GM18519 (cell line): Measurements from ENCODE around the gene FGFR3.
"Not testable (repeated sequence)": the region's sequence is repeated elsewhere in the genome, so short reads cannot be mapped to it uniquely, and the experiment has no call there.

ENCODE experiments used
- ATAC-seq: cut with Tn5 transposase; IDR thresholded peaks from one replicate; pipeline ENCODE4 v1.9.1; 2021; ENCODE audit warnings: mild to moderate bottlenecking, moderate library complexity; ENCODE audit not compliant: unreplicated experiment, low FRiP score

The FGFR3 gene

DNA sequence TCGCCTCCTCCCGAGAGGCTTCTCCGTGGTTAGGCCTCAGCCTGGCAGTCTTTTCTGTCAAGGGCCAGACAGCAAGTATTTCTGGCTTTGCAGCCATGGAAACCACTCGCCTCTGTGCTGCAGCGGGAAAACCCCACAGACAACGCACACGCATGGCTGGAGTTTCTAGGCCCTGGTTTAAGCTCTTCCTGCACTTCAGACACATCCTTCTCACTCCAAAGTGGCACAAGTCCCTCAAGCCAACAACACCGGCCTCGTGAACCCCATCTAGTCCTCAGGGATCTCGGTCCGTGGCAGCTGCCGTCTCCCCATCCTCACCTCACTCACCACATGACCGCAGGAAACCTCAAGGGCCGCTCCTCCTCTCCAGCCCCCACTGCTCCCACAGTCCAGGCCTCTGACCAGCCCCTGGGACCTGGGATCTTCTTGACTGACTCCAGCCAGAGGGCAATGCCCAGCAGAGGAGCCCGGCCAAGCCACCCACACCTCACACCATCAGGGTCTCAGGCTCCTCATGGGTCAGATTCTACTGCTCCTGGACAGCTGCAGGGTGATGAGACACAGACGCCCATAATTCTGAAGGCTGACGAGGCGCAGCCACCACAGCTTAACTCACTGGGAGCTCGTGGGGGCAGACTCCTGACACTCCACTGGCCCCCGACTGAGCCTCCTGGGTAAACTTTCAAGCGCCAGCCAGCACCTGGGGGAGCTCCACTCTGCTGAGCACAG lies 41.1 kb downstream of the FGFR3 start:
- ATAC-seq: peak; percentile 60

DNA sequence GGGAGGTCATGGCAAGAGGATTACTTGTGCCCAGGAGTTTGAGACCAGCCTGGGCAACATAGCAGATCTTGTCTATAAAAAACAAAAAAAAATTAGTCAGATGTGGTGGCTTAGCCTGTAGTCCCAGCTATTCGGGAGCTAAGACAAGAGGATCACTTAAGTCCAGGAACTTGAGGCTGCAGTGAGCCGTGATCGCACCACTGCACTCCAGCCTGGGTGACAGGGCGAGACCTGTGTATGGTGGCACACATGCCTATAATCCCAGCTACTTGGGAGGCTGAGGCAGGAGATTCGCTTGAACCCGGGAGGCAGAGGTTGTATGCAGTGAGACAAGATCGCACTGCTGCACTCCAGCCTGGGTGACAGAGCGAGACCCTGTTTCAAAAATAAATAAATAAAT lies 42.7 kb downstream of the FGFR3 start:
- not testable (repeated sequence) for ATAC-seq

DNA sequence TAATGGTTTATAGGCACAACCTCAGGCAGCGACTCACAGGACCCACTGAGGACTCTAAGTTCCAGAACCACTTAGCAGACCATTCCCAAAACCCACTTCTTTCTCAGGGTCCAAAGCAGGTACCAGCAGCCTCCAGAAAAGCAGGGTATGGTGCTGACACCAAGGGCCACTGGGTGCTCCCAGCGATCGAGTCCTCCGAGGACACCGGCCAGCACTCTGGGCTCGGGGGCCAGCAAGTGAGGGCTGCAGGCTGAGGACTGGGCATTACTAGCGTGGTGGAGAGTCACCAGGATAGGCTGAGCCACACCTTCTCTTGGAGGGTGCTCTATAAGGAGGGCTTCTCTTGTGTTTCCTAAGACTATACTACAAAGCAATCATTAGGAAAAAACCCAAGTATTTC lies 43.6 kb downstream of the FGFR3 start:
- no peak for ATAC-seq

DNA sequence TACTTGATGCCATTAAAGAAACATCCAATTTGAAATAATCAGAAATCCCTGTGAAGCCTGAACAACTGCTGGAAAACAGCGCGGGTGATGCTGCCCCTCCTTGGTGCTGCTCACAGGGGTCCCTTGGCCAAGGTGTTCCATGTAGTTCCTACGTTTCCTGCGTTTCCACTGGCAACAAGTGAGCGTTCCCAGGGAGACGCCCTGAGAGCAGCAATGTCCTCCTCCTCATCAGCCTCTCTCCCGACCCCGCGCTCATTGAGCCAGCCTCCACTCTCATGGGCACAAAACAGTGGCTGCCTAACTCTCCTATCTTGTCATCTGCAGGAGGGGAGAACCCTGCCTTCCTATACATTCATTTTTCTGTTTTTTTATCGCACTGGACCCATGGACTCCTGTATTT lies 44.0 kb downstream of the FGFR3 start:
- no peak for ATAC-seq

DNA sequence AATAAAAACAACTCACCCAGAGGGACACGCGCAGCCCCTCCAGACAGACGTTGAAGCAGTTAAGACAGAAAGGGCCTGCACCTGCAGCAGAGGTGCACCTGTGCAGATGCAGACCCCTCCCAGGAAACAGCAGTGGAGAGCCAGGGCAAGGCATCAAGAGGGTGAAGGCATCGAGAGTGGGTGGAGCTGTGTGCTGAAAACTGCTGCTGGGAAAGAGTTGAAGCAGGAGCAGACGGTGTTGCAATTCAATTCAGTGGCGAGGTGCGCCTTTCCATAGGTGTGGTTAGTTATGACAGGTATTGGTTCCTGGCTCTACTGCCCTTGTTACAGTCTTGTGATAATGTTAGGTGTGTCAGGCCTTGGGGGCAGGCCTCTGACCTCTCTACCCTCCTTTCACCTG lies 46.2 kb downstream of the FGFR3 start:
- no peak for ATAC-seq

DNA sequence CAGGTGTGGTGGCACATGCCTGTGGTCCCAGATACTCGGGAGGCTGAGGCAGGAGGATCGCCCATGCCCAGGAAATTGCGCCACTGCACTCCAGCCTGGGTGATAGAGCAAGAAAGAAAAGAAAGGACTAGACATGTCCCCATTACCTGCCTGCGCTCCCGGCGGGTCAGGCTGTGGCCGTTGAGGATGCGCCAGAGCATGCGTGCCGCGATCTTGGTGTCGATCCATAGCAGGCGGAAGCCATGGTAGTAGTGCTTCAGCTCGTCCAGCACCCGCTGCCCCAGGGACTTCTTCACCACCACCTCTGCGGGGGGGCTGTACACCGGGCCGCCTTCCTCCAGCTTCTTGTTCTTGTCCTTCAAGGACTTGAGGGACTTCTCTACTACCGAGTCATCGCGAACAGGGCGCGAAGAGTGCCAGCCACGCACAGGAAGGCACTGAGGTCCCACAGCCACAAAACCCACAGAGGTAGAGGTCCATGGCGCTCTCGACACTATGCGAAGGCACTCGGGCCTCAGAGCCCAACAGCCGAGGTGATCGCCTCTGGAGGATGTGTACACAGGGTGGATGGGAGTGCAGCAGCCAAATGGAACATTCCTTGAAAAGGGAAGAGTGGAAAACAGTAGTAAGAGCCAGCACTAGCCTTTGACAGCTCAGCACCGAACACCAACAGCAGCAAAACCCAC lies 48.3 kb downstream of the FGFR3 start:
- no peak for ATAC-seq

DNA sequence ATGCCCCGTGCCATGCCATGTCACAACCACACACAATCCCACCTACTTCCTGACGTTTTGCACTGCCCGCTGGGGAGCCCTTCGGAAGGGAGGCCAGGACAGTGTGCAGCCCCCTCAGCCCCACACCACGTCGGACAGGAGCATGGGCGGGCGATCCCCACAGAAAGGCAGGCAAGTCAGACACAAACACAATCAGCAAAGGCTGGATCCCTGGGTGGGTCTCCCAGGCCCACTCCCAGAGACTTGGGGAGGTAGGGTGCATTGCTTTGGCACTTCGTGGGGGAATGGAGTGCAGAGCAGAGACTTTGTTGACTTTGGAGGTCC lies 48.8 kb downstream of the FGFR3 start:
- no peak for ATAC-seq

DNA sequence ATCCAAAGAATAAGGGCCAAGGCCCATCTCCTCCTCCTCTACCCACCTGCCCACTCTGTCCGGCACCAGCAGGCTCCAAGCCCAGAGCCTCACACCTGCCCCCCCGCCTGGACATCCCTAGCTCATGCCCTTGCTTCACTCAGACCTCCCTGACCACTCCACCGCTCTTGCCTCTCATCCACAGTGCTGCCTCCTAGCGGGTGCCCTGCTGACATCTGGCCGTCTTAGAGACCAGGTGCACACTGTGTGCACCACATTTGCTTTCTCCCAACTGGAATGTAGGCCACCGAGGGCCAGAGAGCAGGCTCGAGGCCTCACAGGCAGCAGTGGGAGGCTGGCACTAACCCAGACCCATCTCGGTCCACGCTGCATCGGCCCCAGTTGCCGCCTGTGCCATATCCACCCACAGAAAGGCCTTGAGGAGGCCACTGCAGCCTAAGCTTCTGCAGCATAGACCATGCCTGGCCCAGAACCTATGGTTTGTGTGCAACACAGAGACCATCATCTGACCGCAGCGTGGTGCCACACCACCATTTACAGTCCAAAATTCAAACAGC lies 49.3 kb downstream of the FGFR3 start:
- no peak for ATAC-seq

DNA sequence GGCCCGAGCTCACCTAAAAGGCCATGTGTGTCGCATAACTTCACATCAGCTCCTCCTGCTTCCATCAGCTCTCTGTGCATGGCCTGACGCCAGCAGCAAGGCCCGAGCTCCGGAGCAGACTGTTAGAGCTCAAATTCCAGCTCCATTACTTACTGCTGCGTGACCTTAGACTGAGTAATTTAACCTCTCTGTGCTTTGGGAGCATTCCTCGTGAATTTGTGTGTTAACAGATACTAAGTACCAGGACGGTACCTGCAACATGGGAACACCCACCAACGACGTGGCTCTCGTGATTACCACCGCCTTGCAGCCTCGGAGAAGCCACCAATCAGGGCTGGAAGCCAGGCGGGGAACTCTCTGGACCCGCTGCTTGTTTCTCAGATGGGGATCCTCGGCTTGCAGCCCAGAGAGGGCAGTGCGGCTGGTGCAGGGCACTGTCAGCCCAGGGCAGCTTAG lies 49.9 kb downstream of the FGFR3 start:
- no peak for ATAC-seq

DNA sequence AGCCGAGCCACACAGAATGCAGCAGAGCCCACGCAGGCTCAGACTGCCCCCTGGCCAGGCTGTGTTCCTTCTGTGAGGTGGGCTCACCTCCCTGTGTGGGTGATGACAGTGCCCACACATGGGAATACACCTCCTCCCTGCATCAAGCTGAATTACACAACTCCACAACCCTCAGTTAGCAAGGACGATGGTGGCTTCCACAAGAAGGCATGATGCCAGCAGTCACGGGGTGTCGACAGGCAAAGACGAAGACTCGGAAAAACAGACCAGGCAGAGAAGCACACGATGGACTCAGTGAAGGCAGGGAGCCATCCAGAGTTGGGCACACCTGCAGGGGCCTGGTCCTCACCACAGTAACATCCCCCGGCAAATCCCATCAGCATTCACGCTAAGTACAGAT lies 50.8 kb downstream of the FGFR3 start:
- no peak for ATAC-seq

DNA sequence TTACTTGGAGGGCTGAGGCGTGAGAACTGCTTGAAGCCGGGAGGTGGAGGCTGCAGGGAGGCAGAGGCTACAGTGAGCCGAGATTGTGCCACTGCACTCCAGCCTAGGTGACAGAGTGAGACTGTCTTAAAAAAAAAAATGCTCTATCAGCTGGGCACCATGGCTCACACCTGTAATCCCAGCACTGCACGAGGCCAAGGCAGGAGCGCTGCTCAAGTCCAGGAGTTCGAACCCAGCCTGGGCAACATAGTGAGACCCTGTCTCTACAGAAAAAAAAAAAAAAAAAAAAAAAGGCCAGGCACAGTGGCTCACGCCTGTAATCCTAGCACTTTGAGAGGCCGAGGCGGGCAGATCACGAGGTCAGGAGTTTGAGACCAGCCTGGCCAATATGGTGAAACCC lies 51.5 kb downstream of the FGFR3 start:
- ATAC-seq: not testable (repeated sequence)

DNA sequence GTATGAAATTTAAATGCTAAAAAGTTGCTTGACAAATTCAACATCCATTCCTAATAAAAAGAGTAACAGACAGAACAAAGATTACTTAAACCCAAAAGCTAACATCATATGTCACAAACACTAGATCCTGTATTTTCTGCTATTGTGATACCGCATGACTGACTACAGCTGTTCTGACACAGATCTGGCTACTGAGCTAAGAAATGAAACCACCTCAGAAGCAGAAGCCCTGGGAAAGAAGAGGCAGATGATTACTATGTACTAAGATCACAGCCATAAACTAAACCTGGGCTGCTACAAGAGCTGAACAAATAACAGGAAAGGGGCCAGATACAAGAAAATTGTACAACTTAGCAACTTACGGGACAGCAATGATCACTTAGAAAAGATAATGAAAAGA lies 53.5 kb downstream of the FGFR3 start:
- ATAC-seq: no peak

DNA sequence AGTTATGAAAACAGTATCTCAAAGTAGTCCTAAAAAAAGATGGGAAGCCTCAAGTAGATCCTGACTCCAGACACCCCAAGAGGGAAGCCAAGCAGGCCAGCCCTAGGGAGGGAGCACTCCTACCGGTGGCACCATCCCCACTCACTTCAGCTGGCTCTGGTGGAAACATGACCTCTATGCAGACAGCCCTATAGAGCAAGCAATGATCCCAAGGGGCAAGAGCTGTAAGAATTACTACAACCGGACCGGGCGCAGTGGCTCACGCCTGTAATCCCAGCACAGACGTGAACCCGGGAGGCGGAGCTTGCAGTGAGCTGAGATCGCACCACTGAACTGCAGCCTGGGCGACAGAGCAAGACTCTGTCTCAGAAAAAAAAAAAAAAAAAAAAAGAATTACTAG lies 57.2 kb downstream of the FGFR3 start:
- no peak for ATAC-seq

DNA sequence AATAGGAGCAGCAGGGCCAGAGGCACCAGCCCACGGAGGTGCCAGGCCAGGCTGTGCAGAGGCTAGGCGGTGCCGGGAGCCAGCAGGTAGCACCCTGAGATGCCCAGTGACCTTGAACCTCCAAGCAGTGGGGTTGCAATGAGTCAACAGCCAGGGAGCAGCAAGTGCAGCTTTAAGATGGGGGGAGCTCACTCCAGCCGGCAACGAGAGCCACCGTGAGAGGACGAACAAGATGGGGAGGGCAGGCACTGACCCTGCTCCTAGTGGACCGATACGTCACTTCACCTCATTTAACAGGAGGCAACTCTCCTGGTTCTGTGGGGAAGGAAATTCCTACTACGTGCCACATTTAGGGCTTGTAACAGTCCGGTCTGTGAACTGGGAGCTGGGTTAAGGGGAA lies 58.1 kb downstream of the FGFR3 start:
- no peak for ATAC-seq

DNA sequence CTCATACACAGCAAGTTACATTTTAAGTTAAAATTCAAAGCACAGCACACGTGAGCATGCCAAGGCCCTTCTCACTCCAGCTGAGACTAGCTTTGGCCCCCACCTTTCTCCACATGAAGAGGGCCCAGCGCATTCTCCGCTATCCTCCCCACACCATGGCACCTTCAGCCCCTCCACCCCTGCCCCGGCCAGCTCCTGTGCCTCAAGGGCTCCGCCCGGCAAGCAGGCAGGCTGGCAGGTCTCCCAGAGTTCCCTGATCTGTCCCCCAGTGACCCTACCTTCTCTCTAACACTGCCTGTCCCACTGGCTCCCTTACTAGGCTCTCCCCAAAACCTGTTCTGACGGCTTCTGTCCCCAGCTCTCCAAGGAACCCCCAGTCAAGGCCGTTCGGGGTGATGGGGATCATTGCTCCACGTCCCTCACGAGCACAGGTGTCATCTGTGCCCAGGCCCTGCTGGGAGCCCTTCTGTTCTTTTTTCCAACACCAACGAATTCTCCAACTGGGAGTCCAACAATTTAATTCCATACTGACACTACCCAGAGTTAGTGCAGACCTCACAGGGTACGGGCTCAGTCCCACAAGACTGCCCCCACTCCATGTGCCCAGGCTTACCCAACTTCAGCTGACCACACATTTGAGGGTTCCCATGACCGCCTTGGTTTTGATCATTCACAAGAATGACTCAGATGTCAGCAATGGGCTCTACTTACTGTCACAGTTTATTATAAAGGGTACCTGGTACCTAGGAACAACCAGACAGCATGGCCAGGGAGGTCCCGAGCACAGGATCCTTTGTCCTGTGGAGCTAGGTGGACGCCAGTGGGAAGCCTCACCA lies 58.7 kb downstream of the FGFR3 start:
- ATAC-seq: no peak

DNA sequence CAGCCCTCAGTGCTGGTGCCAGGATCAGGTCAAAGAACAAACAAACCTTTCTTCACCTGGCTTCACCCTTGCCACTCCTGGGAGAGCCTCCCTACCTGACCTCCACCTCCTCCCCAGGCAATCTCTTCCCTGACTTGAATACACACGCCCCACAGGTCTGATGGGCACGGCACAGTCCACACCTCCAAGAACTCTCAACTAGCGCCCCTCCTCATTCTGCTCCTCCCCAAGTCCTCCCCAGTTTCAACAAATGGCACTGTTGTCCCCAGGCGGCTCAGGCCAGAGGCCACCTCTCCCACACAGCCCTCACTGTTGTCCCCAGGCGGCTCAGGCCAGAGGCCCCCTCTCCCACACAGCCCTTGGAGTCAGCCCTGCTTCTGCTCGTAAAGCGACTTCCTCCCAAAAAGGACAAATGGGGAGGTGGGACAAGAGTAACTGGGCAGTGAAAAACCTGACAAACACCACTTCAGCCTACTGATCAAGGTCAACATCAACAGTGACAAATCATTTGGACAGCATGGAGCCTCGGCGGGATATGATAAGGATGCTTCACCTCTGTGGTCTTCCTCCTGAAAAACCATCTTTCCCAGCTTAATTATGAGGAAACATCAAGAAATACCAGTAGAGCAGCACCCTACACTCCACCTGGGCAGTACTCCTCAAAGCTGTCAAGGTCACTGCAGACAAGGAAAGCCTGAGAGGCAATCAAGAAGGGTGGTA lies 60.0 kb downstream of the FGFR3 start:
- no peak for ATAC-seq

DNA sequence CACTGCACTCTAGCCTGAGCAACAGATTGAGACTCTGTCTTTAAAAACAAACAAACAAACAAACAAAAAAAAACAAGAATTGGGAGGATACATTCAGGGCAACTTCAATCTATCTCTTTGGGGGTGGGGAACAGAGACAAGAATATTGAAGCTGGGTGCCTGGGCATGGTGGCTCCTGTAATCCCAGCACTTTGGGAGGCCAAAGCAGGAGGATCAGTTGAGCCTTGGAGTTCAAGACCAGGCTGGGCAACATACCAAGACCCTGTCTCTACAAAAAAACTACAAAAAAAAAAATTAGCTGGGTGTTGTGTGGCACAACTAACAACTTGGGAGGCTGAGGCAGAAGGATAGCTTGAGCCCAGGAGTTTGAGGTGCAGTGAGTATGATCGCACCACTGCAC lies 61.7 kb downstream of the FGFR3 start:
- no peak for ATAC-seq

DNA sequence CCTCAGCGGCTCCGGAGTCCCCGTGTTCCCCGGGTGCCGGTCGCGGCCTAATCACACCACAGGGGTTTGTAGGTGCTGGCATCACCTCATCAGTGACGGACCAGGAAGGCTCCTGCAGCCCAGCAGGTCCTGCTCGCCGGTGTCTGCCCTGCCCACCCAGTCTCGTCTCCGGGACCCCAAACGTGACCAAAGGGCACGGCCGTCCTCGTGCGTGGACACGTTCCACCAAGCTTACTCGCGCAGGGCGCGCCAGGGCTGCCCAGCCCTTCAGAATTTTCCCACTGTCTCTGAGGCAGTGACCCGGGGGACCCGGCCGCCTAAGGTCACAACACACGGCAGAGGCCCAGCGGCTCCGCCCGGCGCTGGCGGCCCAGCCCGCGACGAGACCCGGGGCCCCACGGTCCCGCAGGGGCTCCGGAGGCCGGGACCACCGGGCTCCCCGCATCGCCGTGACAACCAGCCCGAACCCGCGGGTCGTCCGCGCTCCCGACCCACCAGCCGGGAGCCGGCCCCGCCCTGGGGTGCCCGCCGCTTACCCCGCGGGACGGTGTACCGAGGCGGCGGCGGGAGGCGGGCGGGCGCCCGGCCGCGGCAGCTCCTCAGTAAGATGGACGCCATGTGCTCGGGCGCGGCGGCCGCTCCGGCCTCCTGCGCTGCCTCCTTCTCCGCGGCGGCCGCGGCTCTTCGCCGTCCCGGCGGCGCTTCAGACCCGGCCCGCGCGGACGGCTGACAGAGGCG lies 62.4 kb downstream of the FGFR3 start:
- ATAC-seq: no peak

DNA sequence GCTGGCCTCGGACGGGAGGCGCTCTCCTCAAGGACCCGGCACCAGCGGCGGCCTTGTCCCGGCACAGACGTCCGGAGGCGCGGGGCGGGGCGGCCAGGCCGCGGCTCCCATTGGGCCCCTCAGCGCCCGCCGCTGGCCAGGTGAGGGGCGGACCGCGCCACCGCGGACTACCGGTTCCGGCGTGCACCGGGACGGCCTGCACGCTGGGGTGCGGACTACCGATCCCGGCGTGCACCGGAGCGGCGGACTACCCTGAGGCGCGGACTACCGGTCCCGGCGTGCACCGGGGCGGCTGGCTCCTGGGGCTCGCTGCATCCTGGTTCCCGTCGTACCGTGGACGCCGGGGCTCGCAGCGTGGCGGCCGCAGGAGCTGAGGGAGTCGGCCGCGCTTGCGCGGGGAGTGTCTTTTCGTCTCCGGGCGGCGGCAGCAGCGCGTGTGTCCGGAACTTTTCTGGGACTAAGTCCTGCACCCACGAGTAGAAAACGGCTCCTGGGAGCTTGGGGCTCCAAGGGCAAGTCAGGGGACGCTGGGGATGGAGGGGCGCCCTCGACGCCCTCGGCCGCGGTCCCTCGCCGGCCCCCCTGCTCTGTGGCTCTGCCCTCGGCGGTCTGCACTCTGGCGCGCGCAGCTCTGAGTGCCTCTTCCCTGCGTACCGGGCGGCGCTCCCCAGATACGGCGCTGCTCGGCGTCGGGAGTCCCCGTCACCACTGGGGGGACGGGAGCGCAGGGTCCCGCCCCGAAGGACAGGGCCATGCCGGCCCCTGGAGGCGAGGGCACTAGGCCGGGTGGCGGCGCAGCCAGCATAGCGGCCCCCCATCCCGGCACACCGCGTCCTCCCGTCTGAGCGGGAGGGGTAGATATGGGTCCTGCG lies 63.2 kb downstream of the FGFR3 start, which contains the start of gene LETM1:
LETM1 (minus strand) TSS at position 86 of the 872 bp plus-strand sequence. CDS start 206 bp downstream, outside the sequence.
- ATAC-seq: peak; percentile 66
